Fibroblast of lung (primary cell): ENCODE data around the gene EPHA8. TPM values are rescaled to one million over a fixed set of nuclear protein-coding genes. Genes with fewer than 3 reads are reported as not detected.

Source experiments
- DNase-seq, 2 donors: peaks; one replicate each; pipeline versions ENCODE4 v3.0.0 to v3.0.0-alpha.2; 2010; ENCODE audit warnings: low read depth in 2 of 2
- H2AFZ ChIP-seq: 2 replicates; pipeline ENCODE4 v1.5.1; 2012; ENCODE audit warnings: low read length, control low read depth, inconsistent platforms
- H3K27ac ChIP-seq: 2 replicates; pipeline ENCODE4 v1.5.1; 2011; ENCODE audit warnings: low read length, control low read depth; ENCODE audit not compliant: insufficient read depth
- H3K27me3 ChIP-seq: 2 replicates; pipeline ENCODE4 v1.5.1; 2011; ENCODE audit warnings: mild to moderate bottlenecking, low read length; ENCODE audit not compliant: control insufficient read depth, insufficient read depth
- H3K36me3 ChIP-seq: 2 replicates; pipeline ENCODE4 v1.5.1; 2011; ENCODE audit warnings: low read length; ENCODE audit not compliant: control insufficient read depth, insufficient read depth
- H3K4me1 ChIP-seq: 2 replicates; pipeline ENCODE4 v1.5.1; 2011; ENCODE audit warnings: low read length; ENCODE audit not compliant: control insufficient read depth, insufficient read depth; ENCODE audit errors: extremely low read depth
- H3K4me2 ChIP-seq: 2 replicates; pipeline ENCODE4 v1.5.1; 2011; ENCODE audit warnings: low read length, control low read depth; ENCODE audit not compliant: insufficient read depth; ENCODE audit errors: extremely low read depth
- H3K4me3 ChIP-seq, 4 experiments: fragments of 200-600 bp in 1 of 4; sonication (generic) in 1 of 4; replicated peaks in 1 of 4; 2 replicates each; pipeline ENCODE4 v1.5.1; 2011 to 2016; ENCODE audit warnings: low read length in 4 of 4, low read depth in 3 of 4, mild to moderate bottlenecking in 3 of 4, control low read depth in 2 of 4, inconsistent platforms in 1 of 4, mixed read lengths in 1 of 4; ENCODE audit not compliant: insufficient read depth in 1 of 4; ENCODE audit errors: control extremely low read depth in 1 of 4
- H3K79me2 ChIP-seq: 2 replicates; pipeline ENCODE4 v1.5.1; 2012; ENCODE audit warnings: mild to moderate bottlenecking, low read length, inconsistent platforms; ENCODE audit not compliant: control insufficient read depth, insufficient read depth
- H3K9ac ChIP-seq: 2 replicates; pipeline ENCODE4 v1.5.1; 2011; ENCODE audit warnings: mild to moderate bottlenecking, low read length, control low read depth; ENCODE audit not compliant: insufficient read depth
- H3K9me3 ChIP-seq: 2 replicates; pipeline ENCODE4 v1.5.1; 2012; ENCODE audit warnings: low read depth, low read length; ENCODE audit not compliant: control insufficient read depth, insufficient read depth
- H4K20me1 ChIP-seq: 2 replicates; pipeline ENCODE4 v1.5.1; 2011; ENCODE audit warnings: low read length; ENCODE audit not compliant: control insufficient read depth, insufficient read depth; ENCODE audit errors: extremely low read depth
- CTCF ChIP-seq, 2 donors: IDR thresholded peaks in 1 of 2; conservative IDR thresholded peaks in 1 of 2; 1 replicate in 1 of 2; 2 replicates in 1 of 2; pipeline ENCODE4 v1.5.1; 2011 to 2012; ENCODE audit warnings: low read length in 2 of 2, control low read depth in 1 of 2, inconsistent platforms in 1 of 2, low read depth in 1 of 2, mild to moderate bottlenecking in 1 of 2
- EZH2 ChIP-seq: IDR thresholded peaks from 2 replicates; pipeline ENCODE4 v1.5.1; 2012; ENCODE audit warnings: low read length, control low read depth, mild to moderate bottlenecking; ENCODE audit errors: missing control alignments
- polyA plus RNA-seq, 2 donors: library from polyadenylated mRNA; depleted of rRNA in 1 of 2; stranded (reverse) in 1 of 2; unstranded in 1 of 2; fragments of >200 nt; gene quantifications; 2 replicates each; pipeline ENCODE4 v1.2.1, GENCODE V29; 2011 to 2012; ENCODE audit warnings: missing spikeins in 1 of 2
- total RNA-seq: library from RNA; depleted of rRNA; stranded (reverse); fragments of >200 nt; gene quantifications from 2 replicates; pipeline ENCODE4 v1.2.1, GENCODE V29; 2014

Gene EPHA8
- total and polyA plus RNA-seq, 2 donors (not counting 1 experiment from before 2014, with no cell fraction given) = not detected

- Histone ChIP-seq H3K79me2 (no peaks in the 10 kb centered on the region), H3K9me3 (no peaks in the 10 kb centered on the region), H3K4me3 (no peak overlapping the region), H3K4me2 (no peak overlapping the region), H4K20me1 (no peaks in the 10 kb centered on the region), H3K27me3 (peaks cover 9% of the 10 kb centered on the region), H3K9ac (no peak overlapping the region), H3K4me1 (no peaks in the 10 kb centered on the region), H3K36me3 (no peaks in the 10 kb centered on the region), H2AFZ (no peak overlapping the region), H3K27ac (no peak overlapping the region)
- no peak for DNase-seq
- TF ChIP-seq EZH2 (no peak), CTCF (conservative IDR thresholded peaks at IDR 0.05 in 1 of 2, IDR thresholded peaks at IDR 0.05 in 1 of 2; ENCODE audit: low read depth in 1 of 2, low read length in 2 of 2) (no peak)
Observed at GRCh38 chr1:22587247-22587646, 24.0 kb downstream of the EPHA8 start.

DNA sequence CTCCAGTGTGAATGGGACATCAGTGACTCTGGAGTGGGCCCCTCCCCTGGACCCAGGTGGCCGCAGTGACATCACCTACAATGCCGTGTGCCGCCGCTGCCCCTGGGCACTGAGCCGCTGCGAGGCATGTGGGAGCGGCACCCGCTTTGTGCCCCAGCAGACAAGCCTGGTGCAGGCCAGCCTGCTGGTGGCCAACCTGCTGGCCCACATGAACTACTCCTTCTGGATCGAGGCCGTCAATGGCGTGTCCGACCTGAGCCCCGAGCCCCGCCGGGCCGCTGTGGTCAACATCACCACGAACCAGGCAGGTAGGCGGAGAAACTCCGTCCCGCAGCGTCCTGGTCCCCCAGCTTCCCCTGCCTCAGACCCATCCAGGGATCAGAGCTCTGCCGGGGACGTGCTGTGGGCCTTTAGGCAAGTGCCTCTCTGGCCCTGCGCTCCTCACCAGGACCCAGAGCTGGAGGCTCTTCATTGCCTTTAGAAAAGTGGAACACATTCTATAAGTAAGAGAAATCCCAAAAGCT lies 25.7 kb downstream of the EPHA8 start:
- H2AFZ ChIP-seq = no peak overlapping the region
- peaks cover 9% of the 10 kb centered on the region for H3K27me3 ChIP-seq
- no peak for TF ChIP-seq EZH2
- no peak for TF ChIP-seq CTCF (conservative IDR thresholded peaks at IDR 0.05 in 1 of 2, IDR thresholded peaks at IDR 0.05 in 1 of 2; ENCODE audit: low read depth in 1 of 2, low read length in 2 of 2)
- no peaks in the 10 kb centered on the region for H4K20me1 ChIP-seq
- no peak overlapping the region for H3K4me3 ChIP-seq
- no peak overlapping the region for H3K27ac ChIP-seq
- H3K36me3 ChIP-seq = no peaks in the 10 kb centered on the region
- no peak overlapping the region for H3K9ac ChIP-seq
- no peak for DNase-seq
- H3K9me3 ChIP-seq = no peaks in the 10 kb centered on the region
- no peak overlapping the region for H3K4me2 ChIP-seq
- no peaks in the 10 kb centered on the region for H3K4me1 ChIP-seq
- H3K79me2 ChIP-seq = no peaks in the 10 kb centered on the region

- no peaks in the 10 kb centered on the region for H3K79me2 ChIP-seq
- H3K4me2 ChIP-seq = no peak overlapping the region
- no peaks in the 10 kb centered on the region for H4K20me1 ChIP-seq
- no peak overlapping the region for H2AFZ ChIP-seq
- no peak for DNase-seq
- H3K9ac ChIP-seq = no peak overlapping the region
- H3K4me3 ChIP-seq = no peak overlapping the region
- no peaks in the 10 kb centered on the region for H3K4me1 ChIP-seq
- no peaks in the 10 kb centered on the region for H3K9me3 ChIP-seq
- H3K36me3 ChIP-seq = no peaks in the 10 kb centered on the region
- no peak overlapping the region for H3K27ac ChIP-seq
- TF ChIP-seq CTCF (conservative IDR thresholded peaks at IDR 0.05 in 1 of 2, IDR thresholded peaks at IDR 0.05 in 1 of 2; ENCODE audit: low read depth in 1 of 2, low read length in 2 of 2) = no peak
- TF ChIP-seq EZH2 = no peak
- H3K27me3 ChIP-seq = peaks cover 9% of the 10 kb centered on the region
Observed at GRCh38 chr1:22591576-22591975, 28.3 kb downstream of the EPHA8 start.
